Measurements from ENCODE around the gene THOC5. TPM values are rescaled to one million over a fixed set of nuclear protein-coding genes. Genes with fewer than 3 reads are reported as not detected.
"Not testable (repeated sequence)": the region's sequence is repeated elsewhere in the genome, so short reads cannot be mapped to it uniquely, and the experiment has no call there.

The THOC5 gene
- total and polyA plus RNA-seq, 2 experiments from 2014 or later: 31.4 to 41.3 TPM

DNA sequence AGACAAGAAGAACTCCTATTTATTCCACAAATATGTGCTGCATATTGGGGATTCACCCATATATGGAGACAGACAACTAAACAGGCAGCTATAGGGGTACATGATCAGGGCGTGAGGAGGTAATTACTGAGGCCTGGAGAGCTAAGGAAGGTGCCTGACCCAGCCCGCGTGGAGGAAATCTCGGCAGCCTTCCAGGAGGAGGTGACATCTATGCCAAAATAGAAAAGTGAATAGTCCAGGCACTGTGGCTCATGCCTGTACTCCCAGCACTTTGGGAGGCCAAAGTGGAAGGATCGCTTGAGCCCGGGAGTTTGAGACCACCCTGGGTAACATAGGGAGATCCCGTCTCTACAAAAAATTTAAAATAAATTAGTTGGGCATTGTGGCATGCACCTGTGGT, 13.8 kb upstream of the THOC5 start:
- no peak overlapping the region for H3K4me3 ChIP-seq
- H3K27ac ChIP-seq: no peak overlapping the region
- H3K27me3 ChIP-seq: no peaks in the 10 kb centered on the region
- TF ChIP-seq, protein P1, sequence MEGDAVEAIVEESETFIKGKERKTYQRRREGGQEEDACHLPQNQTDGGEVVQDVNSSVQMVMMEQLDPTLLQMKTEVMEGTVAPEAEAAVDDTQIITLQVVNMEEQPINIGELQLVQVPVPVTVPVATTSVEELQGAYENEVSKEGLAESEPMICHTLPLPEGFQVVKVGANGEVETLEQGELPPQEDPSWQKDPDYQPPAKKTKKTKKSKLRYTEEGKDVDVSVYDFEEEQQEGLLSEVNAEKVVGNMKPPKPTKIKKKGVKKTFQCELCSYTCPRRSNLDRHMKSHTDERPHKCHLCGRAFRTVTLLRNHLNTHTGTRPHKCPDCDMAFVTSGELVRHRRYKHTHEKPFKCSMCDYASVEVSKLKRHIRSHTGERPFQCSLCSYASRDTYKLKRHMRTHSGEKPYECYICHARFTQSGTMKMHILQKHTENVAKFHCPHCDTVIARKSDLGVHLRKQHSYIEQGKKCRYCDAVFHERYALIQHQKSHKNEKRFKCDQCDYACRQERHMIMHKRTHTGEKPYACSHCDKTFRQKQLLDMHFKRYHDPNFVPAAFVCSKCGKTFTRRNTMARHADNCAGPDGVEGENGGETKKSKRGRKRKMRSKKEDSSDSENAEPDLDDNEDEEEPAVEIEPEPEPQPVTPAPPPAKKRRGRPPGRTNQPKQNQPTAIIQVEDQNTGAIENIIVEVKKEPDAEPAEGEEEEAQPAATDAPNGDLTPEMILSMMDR (IDR thresholded peaks at IDR 0.05; ENCODE audit: low read depth, low read length): no peak
- H3K9me3 ChIP-seq (ENCODE audit: low read depth): no peaks in the 10 kb centered on the region
- H3K4me1 ChIP-seq (ENCODE audit: low read depth): peaks cover 7% of the 10 kb centered on the region
- DNase-seq (ENCODE audit: low read depth in 1 of 2, low spot score in 1 of 2): no peak
- H3K36me3 ChIP-seq: peaks cover 13% of the 10 kb centered on the region

DNA sequence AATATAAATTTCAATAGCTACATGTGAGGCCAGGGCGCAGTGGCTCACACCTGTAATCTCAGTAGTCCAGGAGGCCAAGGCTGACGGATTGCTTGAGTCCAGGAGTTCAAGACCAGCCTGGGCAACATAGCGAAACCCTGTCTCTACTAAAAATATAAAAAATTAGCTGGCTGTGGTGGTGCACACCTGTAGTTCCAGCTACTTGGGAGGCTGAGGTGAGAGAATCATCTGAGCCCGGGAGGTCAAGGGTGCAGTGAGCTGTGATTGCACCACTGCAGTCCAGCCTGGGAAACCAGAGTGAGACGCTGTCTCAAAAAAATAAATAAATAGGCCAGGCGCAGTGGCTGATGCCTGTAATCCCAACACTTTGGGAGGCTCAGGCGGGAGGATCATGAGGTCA, 13.0 kb upstream of the THOC5 start:
- H3K27me3 ChIP-seq; H3K4me3 ChIP-seq; H3K4me1 ChIP-seq (ENCODE audit: low read depth); H3K27ac ChIP-seq; DNase-seq (ENCODE audit: low read depth in 1 of 2, low spot score in 1 of 2); H3K9me3 ChIP-seq (ENCODE audit: low read depth): not testable (repeated sequence)
- peaks cover 20% of the 10 kb centered on the region for H3K36me3 ChIP-seq

DNA sequence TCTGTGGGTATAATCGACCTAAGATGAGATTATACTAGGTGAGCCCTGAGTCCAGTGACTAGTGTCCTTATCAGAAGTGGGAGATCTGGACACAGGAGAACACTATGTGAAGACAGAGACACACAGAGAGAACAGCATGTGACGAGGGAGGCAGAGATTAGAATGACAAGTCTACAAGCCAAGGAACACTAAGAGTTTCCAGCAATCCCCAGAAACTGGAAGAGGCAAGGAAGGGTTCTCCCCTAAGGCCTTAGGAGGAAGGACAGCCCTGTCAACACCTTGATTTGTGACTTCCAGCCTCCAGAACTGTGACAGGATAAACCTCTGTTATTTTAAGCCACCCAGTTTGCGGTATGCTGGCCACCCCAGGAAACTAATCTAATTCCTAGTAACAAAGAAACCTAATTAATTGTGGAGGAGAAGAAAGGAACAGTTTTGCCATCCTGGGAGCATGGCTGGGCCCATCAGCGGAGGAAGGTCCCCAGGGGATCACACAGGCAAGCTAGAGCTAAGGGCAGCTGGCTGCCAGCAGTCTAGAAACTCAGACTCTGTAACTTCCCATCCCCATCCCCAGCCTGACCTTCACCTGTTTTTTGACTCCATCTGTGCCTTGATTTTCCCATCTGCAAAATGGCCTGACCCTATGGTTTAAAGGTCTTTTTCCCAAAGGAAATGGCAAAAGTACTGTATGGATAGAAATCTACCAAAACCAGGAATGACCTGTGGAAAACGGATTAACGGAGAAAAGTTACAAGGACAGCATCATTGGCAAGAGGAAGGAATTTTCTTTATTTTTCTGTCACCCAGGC, 10.3 kb upstream of the THOC5 start:
- TF ChIP-seq, protein P1 (IDR thresholded peaks at IDR 0.05; ENCODE audit: low read depth, low read length): no peak
- peak overlapping the region; percentile 78 for H3K27ac ChIP-seq
- peaks cover 35% of the 10 kb centered on the region for H3K36me3 ChIP-seq
- H3K4me1 ChIP-seq (ENCODE audit: low read depth): peaks cover 7% of the 10 kb centered on the region
- no peak overlapping the region for H3K4me3 ChIP-seq
- no peaks in the 10 kb centered on the region for H3K9me3 ChIP-seq (ENCODE audit: low read depth)
- DNase-seq (ENCODE audit: low read depth in 1 of 2, low spot score in 1 of 2): peak in 1 of 2 donors; percentile 56
- H3K27me3 ChIP-seq: no peaks in the 10 kb centered on the region

DNA sequence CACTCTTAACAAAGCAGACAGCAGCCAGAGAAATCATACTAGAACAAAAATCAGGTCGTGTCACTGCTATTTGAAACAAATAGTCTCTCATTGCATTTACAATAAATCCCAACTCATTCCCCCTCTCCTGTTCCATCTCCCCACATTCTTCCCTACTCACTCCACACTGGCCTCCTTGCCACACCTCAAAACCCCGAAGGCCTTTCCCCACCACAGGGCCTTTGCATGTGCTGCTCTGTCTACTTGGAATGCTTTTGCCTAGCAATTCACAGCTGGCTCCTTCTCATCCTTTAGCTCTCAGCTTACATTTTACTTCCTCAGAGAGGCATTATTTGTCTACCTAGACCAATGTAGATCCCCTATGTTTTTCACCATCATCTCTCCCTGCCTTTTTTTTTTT, 6.3 kb upstream of the THOC5 start:
- peaks cover 40% of the 10 kb centered on the region for H3K36me3 ChIP-seq
- TF ChIP-seq, protein P1 (IDR thresholded peaks at IDR 0.05; ENCODE audit: low read depth, low read length): no peak
- no peak overlapping the region for H3K4me3 ChIP-seq
- H3K9me3 ChIP-seq (ENCODE audit: low read depth): no peaks in the 10 kb centered on the region
- no peak overlapping the region for H3K27ac ChIP-seq
- H3K4me1 ChIP-seq (ENCODE audit: low read depth): peaks cover 7% of the 10 kb centered on the region
- DNase-seq (ENCODE audit: low read depth in 1 of 2, low spot score in 1 of 2): no peak
- H3K27me3 ChIP-seq: no peaks in the 10 kb centered on the region

DNA sequence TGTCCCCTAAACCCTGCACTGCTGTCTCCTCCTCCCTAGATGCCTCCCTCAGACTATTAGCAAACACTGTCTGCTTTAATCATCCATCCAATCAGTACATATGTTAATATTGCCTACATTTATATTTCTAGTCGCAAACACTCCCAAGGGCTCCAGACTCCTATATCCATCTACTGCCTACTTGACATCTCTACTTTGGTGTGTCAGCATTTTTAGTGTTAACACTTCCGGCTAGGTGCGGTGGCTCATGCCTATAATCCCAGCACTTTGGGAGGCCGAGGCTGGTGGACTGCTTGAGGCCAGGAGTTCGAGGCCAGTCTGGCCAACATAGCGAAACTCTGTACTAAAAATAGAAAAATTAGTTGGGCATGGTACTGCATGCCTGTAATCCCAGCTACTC, 5.5 kb upstream of the THOC5 start:
- Histone ChIP-seq H3K27ac (no peak overlapping the region), H3K4me3 (no peak overlapping the region), H3K9me3 (ENCODE audit: low read depth) (no peaks in the 10 kb centered on the region), H3K27me3 (no peaks in the 10 kb centered on the region), H3K4me1 (ENCODE audit: low read depth) (peaks cover 7% of the 10 kb centered on the region), H3K36me3 (peaks cover 40% of the 10 kb centered on the region)
- TF ChIP-seq, protein P1 (IDR thresholded peaks at IDR 0.05; ENCODE audit: low read depth, low read length): no peak
- no peak for DNase-seq (ENCODE audit: low read depth in 1 of 2, low spot score in 1 of 2)

DNA sequence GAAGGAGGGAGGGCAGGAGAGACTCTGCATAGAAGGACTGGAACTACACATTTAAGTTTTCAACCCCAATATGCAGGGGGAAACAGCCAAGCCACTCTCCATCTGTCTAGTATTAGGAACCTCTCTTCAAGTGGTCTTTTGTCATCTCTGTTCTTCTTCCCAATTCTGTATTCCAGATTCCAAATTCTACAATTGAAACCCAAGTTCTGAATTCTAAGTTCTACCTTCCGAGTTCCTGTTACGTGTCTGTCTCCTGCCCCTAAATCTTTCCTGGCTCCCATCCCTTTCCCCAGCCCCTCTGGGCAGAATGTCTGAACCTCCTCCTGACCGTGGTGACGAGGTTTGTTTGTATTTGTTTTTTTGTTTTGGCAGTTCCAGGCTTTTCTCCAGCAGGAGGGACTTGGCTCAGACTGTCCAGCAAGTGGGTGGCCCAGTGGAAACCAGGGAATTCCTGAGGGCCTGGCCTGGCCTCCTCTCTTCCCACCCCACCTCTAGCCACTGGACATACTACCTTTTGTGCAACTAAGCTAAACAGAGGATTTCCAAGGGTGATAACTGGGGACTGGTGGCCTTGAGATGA, 1.6 kb upstream of the THOC5 start:
- TF ChIP-seq, protein P1 (IDR thresholded peaks at IDR 0.05; ENCODE audit: low read depth, low read length): no peak
- no peaks in the 10 kb centered on the region for H3K4me1 ChIP-seq (ENCODE audit: low read depth)
- H3K27me3 ChIP-seq: no peaks in the 10 kb centered on the region
- DNase-seq (ENCODE audit: low read depth in 1 of 2, low spot score in 1 of 2): no peak
- H3K27ac ChIP-seq: peak overlapping the region; percentile 93
- no peak overlapping the region for H3K4me3 ChIP-seq
- H3K36me3 ChIP-seq: peaks cover 20% of the 10 kb centered on the region
- H3K9me3 ChIP-seq (ENCODE audit: low read depth): no peaks in the 10 kb centered on the region

DNA sequence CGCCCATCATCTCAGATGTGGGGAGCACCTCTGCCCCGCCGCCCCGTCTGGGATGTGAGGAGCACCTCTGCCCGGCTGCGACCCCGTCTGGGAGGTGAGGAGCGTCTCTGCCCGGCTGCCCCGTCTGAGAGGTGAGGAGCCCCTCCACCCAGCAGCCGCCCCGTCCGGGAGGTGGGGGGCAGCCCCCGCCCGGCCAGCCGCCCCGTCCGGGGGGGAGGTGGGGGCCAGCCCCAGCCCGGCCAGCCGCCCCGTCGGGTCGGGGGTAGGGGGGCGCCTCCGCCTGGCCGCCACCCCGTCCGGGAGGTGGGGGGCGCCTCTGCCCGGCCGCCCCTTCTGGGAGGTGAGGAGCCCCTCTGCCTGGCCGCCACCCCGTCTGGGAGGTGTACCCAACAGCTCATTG, 1.2 kb downstream of the THOC5 start:
- not testable (repeated sequence) for H3K4me3 ChIP-seq; H3K27me3 ChIP-seq; DNase-seq (ENCODE audit: low read depth in 1 of 2, low spot score in 1 of 2); H3K4me1 ChIP-seq (ENCODE audit: low read depth); H3K27ac ChIP-seq; H3K9me3 ChIP-seq (ENCODE audit: low read depth)
- peaks cover 11% of the 10 kb centered on the region for H3K36me3 ChIP-seq

All from cardiac muscle cell (in vitro differentiated cells and primary cell).